ENCODE results near the gene MAP3K12. TPM values are rescaled to one million over a fixed set of nuclear protein-coding genes. Genes with fewer than 3 reads are reported as not detected.

Gene MAP3K12
- total and polyA plus RNA-seq, 2 of the 4 experiments (the other 2 are of a cell fraction), result 29.0 to 52.5 TPM

- no peak overlapping the region for H4K91ac ChIP-seq (ENCODE audit: insufficient read depth, low read depth, low read length)
- no peak overlapping the region for H2BK15ac ChIP-seq (ENCODE audit: low read depth, low read length)
These were observed 37.7 kb upstream of the MAP3K12 start for GRCh38 chr12:53536962-53537361.

More at GRCh38 chr12:53536962-53537361, 37.7 kb upstream of the MAP3K12 start:
- no peak for ATAC-seq (ENCODE audit: low read depth)
- Histone ChIP-seq H3K9me3 (ENCODE audit: control insufficient read depth, insufficient read depth, low read length) (no peaks in the 10 kb centered on the region), H2AFZ (replicated peaks; ENCODE audit: low read length, poor library complexity) (no peak overlapping the region), H3K4me2 (ENCODE audit: low read depth, low read length) (no peak overlapping the region), H2AK5ac (ENCODE audit: low read depth, low read length) (no peak overlapping the region), H3K23ac (ENCODE audit: low read depth, low read length) (no peak overlapping the region), H3K56ac (ENCODE audit: extremely low read depth, insufficient read depth, low read length) (no peak overlapping the region), H3K9ac (ENCODE audit: low read depth, low read length) (no peak overlapping the region), H3K27me3 (ENCODE audit: control insufficient read depth, insufficient read depth, low read length) (no peaks in the 10 kb centered on the region), H4K5ac (ENCODE audit: low read depth, low read length) (no peak overlapping the region), H3K79me1 (ENCODE audit: low read depth in 1 of 2, low read length in 2 of 2) (peaks cover 0 to 3% of the 10 kb centered on the region in 2 experiments; a peak in 2 of 4 replicates), H4K8ac (ENCODE audit: low read depth in 2 of 2, low read length in 2 of 2) (no peak overlapping the region), H3K4me3 (ENCODE audit: insufficient read depth, low read depth, low read length) (no peak overlapping the region), H3K18ac (ENCODE audit: low read depth, low read length) (no peak overlapping the region), H2AK9ac (replicated peaks; ENCODE audit: low read depth, low read length, poor library complexity) (no peak overlapping the region), H2BK120ac (ENCODE audit: low read depth, low read length) (no peak overlapping the region), H3K36me3 (ENCODE audit: control insufficient read depth, insufficient read depth, low read length) (peaks cover 39% of the 10 kb centered on the region), H3K9me1 (ENCODE audit: insufficient read depth, low read length) (no peaks in the 10 kb centered on the region; the same call in 1 of the 2 replicates), H3K4ac (ENCODE audit: low read depth, low read length) (no peak overlapping the region), H3K14ac (replicated peaks; ENCODE audit: low read depth, low read length) (no peak overlapping the region), H2BK20ac (ENCODE audit: low read depth, low read length) (no peak overlapping the region), H4K20me1 (ENCODE audit: insufficient read depth, low read length) (no peaks in the 10 kb centered on the region), H2BK5ac (ENCODE audit: low read depth, low read length, poor library complexity, severe bottlenecking) (no peak overlapping the region), H3K4me1 (ENCODE audit: control insufficient read depth, insufficient read depth, low read length) (peaks cover 2% of the 10 kb centered on the region; the same call in 1 of the 2 replicates), H3K27ac (ENCODE audit: insufficient read depth, low read length) (no peak overlapping the region)
- BruUV-seq (replicated peaks), result no TSS peak
- no CpG with 5 or more reads among the region's 3 CpGs for WGBS, 2 experiments (ENCODE audit: extremely low coverage in 2 of 2, insufficient read length in 1 of 2)
- intact Hi-C loops (cut with micrococcal nuclease) (no loop called here), dilution Hi-C loops (cut with HindIII; ENCODE audit: low sequenced_read_pairs, unreplicated experiment) (no loop called here), in situ Hi-C loops (cut with MboI; ENCODE audit: low sequenced_read_pairs) (no loop called here)
- TF ChIP-seq SMC3 (IDR thresholded peaks at IDR 0.05; ENCODE audit: low read depth, low read length) (no peak), CTCF (conservative IDR thresholded peaks at IDR 0.05; ENCODE audit: low read depth, low read length) (no peak), ELK1 (IDR thresholded peaks at IDR 0.05; ENCODE audit: borderline replicate concordance, low read depth, low read length) (no peak), CHD1 (IDR thresholded peaks at IDR 0.05; ENCODE audit: low read depth, low read length) (no peak)
- ChIA-PET CTCF (no interaction called here), POLR2A (ENCODE audit: unreplicated experiment) (no interaction called here)
- DNase-seq, result no peak

Data from IMR-90 (cell line).